Esophagus muscularis mucosa (tissue), 4 donors: ENCODE measurements around the gene LRRC8E. TPM values are rescaled to one million over a fixed set of nuclear protein-coding genes. Genes with fewer than 3 reads are reported as not detected.

ENCODE experiments used
- DNase-seq: peaks from one replicate; pipeline ENCODE4 v3.0.0-alpha.2; 2017; ENCODE audit errors: extremely low spot score
- H3K27ac ChIP-seq, 4 donors: fragments of 200-600 bp; sonication (generic); replicated peaks in 1 of 4; 1 replicate in 3 of 4; 2 replicates in 1 of 4; pipeline ENCODE4 v1.5.1; 2016 to 2019; ENCODE audit warnings: mild to moderate bottlenecking in 1 of 4
- H3K27me3 ChIP-seq, 4 donors: fragments of 200-600 bp; sonication (generic); one replicate each; pipeline versions ENCODE4 v1.5.1 to v1.6.0; 2016 to 2019
- H3K36me3 ChIP-seq, 4 donors: fragments of 200-600 bp; sonication (generic); one replicate each; pipeline ENCODE4 v1.5.1; 2016 to 2019
- H3K4me1 ChIP-seq, 4 donors: fragments of 200-600 bp; sonication (generic); one replicate each; pipeline ENCODE4 v1.5.1; 2016 to 2019
- H3K4me3 ChIP-seq, 4 donors: fragments of 200-600 bp; sonication (generic); 1 replicate in 2 of 4; 2 replicates in 2 of 4; pipeline ENCODE4 v1.5.1; 2016 to 2019; ENCODE audit warnings: mild to moderate bottlenecking in 4 of 4, moderate library complexity in 1 of 4
- H3K9me3 ChIP-seq, 4 donors: fragments of 200-600 bp; sonication (generic); 1 replicate in 3 of 4; 2 replicates in 1 of 4; pipeline ENCODE4 v1.5.1; 2016 to 2019
- EP300 ChIP-seq: sonication (generic); formaldehyde crosslinking; IDR thresholded peaks from one replicate; pipeline ENCODE4 v1.6.1; 2017; ENCODE audit warnings: antibody characterized with exemption
- POLR2A ChIP-seq: fragments of 450-650 bp; IDR thresholded peaks from one replicate; pipeline ENCODE4 v1.6.1; 2017; ENCODE audit warnings: antibody characterized with exemption, moderate library complexity, mild to moderate bottlenecking, low read depth
- POLR2AphosphoS5 ChIP-seq, 2 donors: sonication (generic); formaldehyde crosslinking; IDR thresholded peaks; one replicate each; pipeline ENCODE4 v1.6.1; 2017; ENCODE audit warnings: antibody characterized with exemption in 2 of 2
- WGBS: methylation state at CpG from one replicate; pipeline ENCODE4 v1.1.5; 2018; 5-methylcytosine and 5-hydroxymethylcytosine counted together
- intact Hi-C: fragments of 100-400 bp; cut with DNase I; formaldehyde crosslinking; loops from one replicate; pipeline ENCODE4 v1.15.1; 2023
- total RNA-seq, 4 donors: library from RNA; depleted of rRNA; stranded (reverse); fragments of >200 nt; gene quantifications; one replicate each; pipeline versions ENCODE4 v1.1.0 to v1.2.1, GENCODE V29; 2016
- TF ChIP-seq, protein P1 (sequence below), 3 experiments: fragments of 200-600 bp in 2 of 3; fragments of 450-650 bp in 1 of 3; sonication (generic) in 2 of 3; IDR thresholded peaks; one replicate each; pipeline ENCODE4 v1.5.1; 2017 to 2019; ENCODE audit warnings: antibody characterized with exemption in 3 of 3, mild to moderate bottlenecking in 2 of 3, moderate library complexity in 1 of 3

The LRRC8E gene
- total RNA-seq, 4 donors from 2014 or later = 0.33 to 1.0 (median 0.46) TPM; not detected in 1

DNA sequence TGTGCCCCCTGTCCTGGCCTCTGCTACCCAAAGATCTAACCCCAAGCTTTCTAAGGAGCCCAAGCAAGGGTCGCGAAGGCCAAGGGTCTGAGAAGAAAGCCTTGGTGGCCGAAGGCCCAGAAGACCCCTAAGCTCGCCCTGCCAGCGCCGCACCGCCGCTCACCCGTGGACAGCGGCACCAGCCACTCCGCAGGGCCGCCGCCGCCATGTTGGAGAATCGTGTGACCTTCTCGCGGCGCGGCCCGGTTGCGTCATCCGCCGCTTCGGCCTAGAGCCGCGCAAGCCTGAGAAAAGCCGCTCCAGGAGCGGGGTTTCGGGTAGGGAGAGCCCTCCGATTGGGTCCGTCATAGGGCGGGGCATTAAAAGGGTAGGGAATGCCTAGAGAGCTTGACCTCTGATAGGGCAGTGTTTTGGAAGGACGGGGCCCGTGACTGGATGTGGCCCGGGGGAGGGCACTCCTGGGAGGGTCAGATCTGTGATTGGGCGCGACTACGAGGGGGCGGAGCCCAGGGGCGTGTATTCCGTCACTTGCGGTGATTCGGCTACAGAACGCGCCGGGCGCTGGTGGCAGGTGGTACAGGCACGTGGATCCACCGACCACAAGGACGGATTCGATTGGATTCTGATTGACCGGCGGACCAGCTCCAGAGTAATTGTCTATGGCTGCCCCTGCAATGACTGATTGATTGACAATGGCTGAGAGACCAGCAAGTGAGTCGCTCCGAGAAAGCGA is 55.3 kb downstream of the LRRC8E start, which contains the start of gene TIMM44:
Gene TIMM44 (minus strand): TSS at position 223 of the 733 bp plus-strand sequence. CDS start 15 bp downstream, at position 208.
- Histone ChIP-seq H3K4me3 (peak within 1 kb of the TSS; percentile 63 to 97 (median 79)), H3K9me3 (no peaks in the 10 kb centered on the region), H3K36me3 (peaks cover 14 to 26% (median 20%) of the 10 kb centered on the region in 4 donors), H3K4me1 (peaks cover 19 to 55% (median 49%) of the 10 kb centered on the region in 4 donors), H3K27ac (peak within 1 kb of the TSS; percentile 93 to 98 (median 96)), H3K27me3 (no peaks in the 10 kb centered on the region)
- WGBS = 2% methylated on average over 37 of the region's 56 CpGs
- DNase-seq = peak; percentile 100
- peak; percentile 47 for TF ChIP-seq POLR2A
- peak; percentile 95 to 97 for TF ChIP-seq POLR2AphosphoS5 (IDR thresholded peaks at IDR 0.05)
- TF ChIP-seq, protein P1, sequence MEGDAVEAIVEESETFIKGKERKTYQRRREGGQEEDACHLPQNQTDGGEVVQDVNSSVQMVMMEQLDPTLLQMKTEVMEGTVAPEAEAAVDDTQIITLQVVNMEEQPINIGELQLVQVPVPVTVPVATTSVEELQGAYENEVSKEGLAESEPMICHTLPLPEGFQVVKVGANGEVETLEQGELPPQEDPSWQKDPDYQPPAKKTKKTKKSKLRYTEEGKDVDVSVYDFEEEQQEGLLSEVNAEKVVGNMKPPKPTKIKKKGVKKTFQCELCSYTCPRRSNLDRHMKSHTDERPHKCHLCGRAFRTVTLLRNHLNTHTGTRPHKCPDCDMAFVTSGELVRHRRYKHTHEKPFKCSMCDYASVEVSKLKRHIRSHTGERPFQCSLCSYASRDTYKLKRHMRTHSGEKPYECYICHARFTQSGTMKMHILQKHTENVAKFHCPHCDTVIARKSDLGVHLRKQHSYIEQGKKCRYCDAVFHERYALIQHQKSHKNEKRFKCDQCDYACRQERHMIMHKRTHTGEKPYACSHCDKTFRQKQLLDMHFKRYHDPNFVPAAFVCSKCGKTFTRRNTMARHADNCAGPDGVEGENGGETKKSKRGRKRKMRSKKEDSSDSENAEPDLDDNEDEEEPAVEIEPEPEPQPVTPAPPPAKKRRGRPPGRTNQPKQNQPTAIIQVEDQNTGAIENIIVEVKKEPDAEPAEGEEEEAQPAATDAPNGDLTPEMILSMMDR (IDR thresholded peaks at IDR 0.05) = no peak
- intact Hi-C loops = loop anchor here (5.0 to 10.0 kb wide), 2 partner anchors 59 to 311 kb away; no protein-coding TSS in a partner anchor

DNA sequence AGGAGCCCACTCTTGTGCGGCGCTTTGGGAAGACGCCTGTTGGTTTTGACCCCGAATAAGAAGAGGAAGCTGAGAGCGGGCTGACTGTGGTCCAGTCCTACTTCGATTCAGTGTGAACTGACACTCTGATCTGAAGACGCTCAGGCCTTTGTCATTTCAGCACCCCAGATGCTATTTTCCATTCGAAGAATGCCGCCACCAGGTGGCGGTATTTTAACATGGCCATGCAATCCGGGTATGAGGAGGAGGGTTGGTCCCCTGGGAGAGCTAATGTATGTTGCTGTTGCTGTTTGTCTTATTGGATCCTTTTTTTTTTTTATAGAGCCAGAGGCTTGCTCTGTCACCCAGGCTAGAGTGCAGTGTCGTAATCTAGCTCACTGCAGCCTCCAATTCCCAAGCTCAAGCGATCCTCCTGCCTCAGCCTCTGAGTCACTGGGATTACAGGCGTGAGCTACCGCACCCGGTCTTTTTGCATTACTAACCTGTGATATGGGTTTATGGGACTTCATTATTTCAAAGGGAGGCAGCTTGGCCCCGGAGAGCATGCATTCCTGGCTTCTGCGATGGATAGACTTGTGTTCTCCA is 56.0 kb downstream of the LRRC8E start:
- 27% methylated on average over 18 of the region's 18 CpGs for WGBS
- intact Hi-C loops = loop anchor here (5.0 to 10.0 kb wide), 2 partner anchors 58 to 311 kb away; no protein-coding TSS in a partner anchor
- H3K27ac ChIP-seq = peak overlapping the region; percentile 87 to 97 (median 94)
- TF ChIP-seq, protein P1 (IDR thresholded peaks at IDR 0.05) = peak; percentile 79 to 84 (median 82)
- no peak for TF ChIP-seq POLR2AphosphoS5 (IDR thresholded peaks at IDR 0.05)
- peak overlapping the region; percentile 63 to 97 (median 79) for H3K4me3 ChIP-seq
- H3K9me3 ChIP-seq = no peaks in the 10 kb centered on the region
- no peaks in the 10 kb centered on the region for H3K27me3 ChIP-seq
- H3K36me3 ChIP-seq = peaks cover 14 to 20% (median 18%) of the 10 kb centered on the region in 4 donors
- H3K4me1 ChIP-seq = peaks cover 19 to 48% (median 45%) of the 10 kb centered on the region in 4 donors
- DNase-seq = peak; percentile 98

DNA sequence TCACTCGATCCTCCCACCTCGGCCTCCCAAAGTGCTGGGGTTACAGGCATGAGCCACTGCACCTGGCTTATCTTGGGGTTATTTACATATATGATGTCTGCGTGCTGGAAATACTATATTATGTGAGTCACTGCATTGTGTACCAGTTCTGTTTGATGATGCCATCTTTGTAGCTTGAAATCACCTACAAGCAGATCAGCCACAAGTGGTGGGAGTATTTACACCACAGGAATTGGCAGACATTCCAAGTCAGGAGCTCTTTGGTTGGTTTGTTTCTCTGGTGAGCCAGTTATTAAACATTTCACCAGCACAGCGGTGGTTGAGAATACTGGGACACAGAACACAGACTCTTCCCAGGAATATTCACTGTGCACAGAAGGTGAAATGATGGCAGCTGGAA is 59.6 kb downstream of the LRRC8E start:
- TF ChIP-seq POLR2AphosphoS5 (IDR thresholded peaks at IDR 0.05) (no peak), EP300 (no peak), POLR2A (no peak)
- TF ChIP-seq, protein P1 (IDR thresholded peaks at IDR 0.05) = no peak

More for the DNA sequence above, 59.6 kb downstream of the LRRC8E start:
- DNase-seq = no peak
- Histone ChIP-seq H3K27me3 (no peaks in the 10 kb centered on the region), H3K27ac (no peak overlapping the region), H3K4me3 (no peak overlapping the region), H3K36me3 (no peaks in the 10 kb centered on the region), H3K4me1 (peaks cover under 1 to 16% (median 10%) of the 10 kb centered on the region in 4 donors), H3K9me3 (no peaks in the 10 kb centered on the region)
- 95% methylated on average over 4 of the region's 4 CpGs for WGBS
- intact Hi-C loops = loop anchor here (10.0 kb wide), 1 partner anchor 307 kb away; no protein-coding TSS in a partner anchor

Other genes with a start within 250 kb of the LRRC8E start
- 1 to 10 TPM in 1 of 4 donors, not detected in 3; 1.3 TPM for gene RETN, start 219.5 kb upstream of the LRRC8E start, total RNA-seq
- gene MCEMP1, start 211.4 kb upstream of the LRRC8E start, total RNA-seq = 1 to 10 TPM in 1 of 4 donors, under 1 TPM in 2, not detected in 1; 0.34 to 2.0 (median 0.42) TPM
- gene TRAPPC5, start 207.7 kb upstream of the LRRC8E start, total RNA-seq = 10 to 100 TPM; 12.5 to 84.7 (median 64.8) TPM
- gene FCER2, start 186.4 kb upstream of the LRRC8E start, total RNA-seq = under 1 TPM in 1 of 4 donors, not detected in 3; 0.29 TPM
- 1 to 10 TPM in 3 of 4 donors, under 1 TPM in 1; 0.75 to 2.5 (median 1.8) TPM for gene CLEC4G, start 156.4 kb upstream of the LRRC8E start, total RNA-seq
- gene CD209, start 141.0 kb upstream of the LRRC8E start, total RNA-seq = 10 to 100 TPM in 1 of 4 donors, 1 to 10 TPM in 3; 4.0 to 13.1 (median 8.4) TPM
- not detected for gene CLEC4M, start 125.3 kb upstream of the LRRC8E start, total RNA-seq
- gene EVI5L, start 58.3 kb upstream of the LRRC8E start, total RNA-seq = 10 to 100 TPM; 19.9 to 42.0 (median 29.2) TPM
- gene PRR36, start 14.1 kb upstream of the LRRC8E start, total RNA-seq = under 1 TPM in 1 of 4 donors, not detected in 3; 0.52 TPM
- 10 to 100 TPM; 17.2 to 31.9 (median 24.5) TPM for gene MAP2K7, start 15.4 kb downstream of the LRRC8E start, total RNA-seq
- gene TGFBR3L, start 26.3 kb downstream of the LRRC8E start, total RNA-seq = 1 to 10 TPM; 2.2 to 8.3 (median 6.1) TPM
- 10 to 100 TPM; 32.4 to 47.2 (median 35.0) TPM for gene SNAPC2, start 31.8 kb downstream of the LRRC8E start, total RNA-seq
- gene CTXN1, start 37.6 kb downstream of the LRRC8E start, total RNA-seq = 10 to 100 TPM; 28.7 to 59.4 (median 49.2) TPM
- gene TIMM44, start 55.2 kb downstream of the LRRC8E start, total RNA-seq = 100 to 1,000 TPM in 1 of 4 donors, 10 to 100 TPM in 3; 61.6 to 111 (median 98.5) TPM
- 10 to 100 TPM; 27.0 to 49.1 (median 38.3) TPM for gene ELAVL1, start 117.1 kb downstream of the LRRC8E start, total RNA-seq
- gene CCL25, start 164.2 kb downstream of the LRRC8E start, total RNA-seq = not detected